ENCODE data around the gene NIM1K.

GRCh38 chr5:43287493-43287892 is 95.5 kb downstream of the NIM1K start:
- TF ChIP-seq CTCF (IDR thresholded peaks at IDR 0.05) (no peak), POLR2A (IDR thresholded peaks at IDR 0.05) (no peak)
